Stimulated activated CD8-positive, alpha-beta memory T cell treated with anti-CD3 and anti-CD28 coated beads, Interleukin-2, amount 100 ng/mL, for 1 hour (primary cell): ENCODE data around the gene TATDN3.
"Not testable (repeated sequence)": the region's sequence is repeated elsewhere in the genome, so short reads cannot be mapped to it uniquely, and the experiment has no call there.

Experiments
- DNase-seq, 2 donors: peaks; one replicate each; pipeline ENCODE4 v3.0.0-alpha.2; 2020; ENCODE audit warnings: low read depth in 2 of 2

Gene TATDN3

GRCh38 chr1:212791676-212792395 lies at the start of gene TATDN3, which contains the start of gene NSL1:
Gene TATDN3, plus strand, starts transcription at chr1:212791894. Its CDS starts 28 bp downstream, at chr1:212791922.
Gene NSL1, minus strand, starts transcription at chr1:212791777. Its CDS starts 14 bp downstream, at chr1:212791763.
- peak; percentile 90 to 91 for DNase-seq

GRCh38 chr1:212743901-212744475 lies 47.7 kb upstream of the TATDN3 start:
- no peak for DNase-seq

GRCh38 chr1:212745303-212745702 lies 46.4 kb upstream of the TATDN3 start:
- DNase-seq, result no peak

GRCh38 chr1:212746546-212746945 lies 45.1 kb upstream of the TATDN3 start:
- DNase-seq, result no peak

- no peak for DNase-seq
Observed at GRCh38 chr1:212749821-212750535, 41.7 kb upstream of the TATDN3 start.

- DNase-seq, result no peak
Observed at GRCh38 chr1:212752252-212752933, 39.3 kb upstream of the TATDN3 start.

- DNase-seq, result no peak
Observed at GRCh38 chr1:212752934-212753497, 38.7 kb upstream of the TATDN3 start.

- DNase-seq, result no peak
Observed at GRCh38 chr1:212753749-212754148, 37.9 kb upstream of the TATDN3 start.

- no peak for DNase-seq
Observed at GRCh38 chr1:212754193-212754592, 37.5 kb upstream of the TATDN3 start.

- no peak for DNase-seq
Observed at GRCh38 chr1:212754680-212755079, 37.0 kb upstream of the TATDN3 start.

- no peak for DNase-seq
Observed at GRCh38 chr1:212759683-212760082, 32.0 kb upstream of the TATDN3 start.

GRCh38 chr1:212760126-212760823 lies 31.4 kb upstream of the TATDN3 start:
- peak in 1 of 2 donors; percentile 15 for DNase-seq

- DNase-seq, result no peak
Observed at GRCh38 chr1:212762234-212762633, 29.5 kb upstream of the TATDN3 start.

GRCh38 chr1:212762839-212763238 lies 28.9 kb upstream of the TATDN3 start:
- no peak for DNase-seq

GRCh38 chr1:212764718-212765281 lies 26.9 kb upstream of the TATDN3 start:
- not testable (repeated sequence) for DNase-seq

GRCh38 chr1:212766825-212767224 lies 24.9 kb upstream of the TATDN3 start:
- DNase-seq, result not testable (repeated sequence)

- DNase-seq, result no peak
Observed at GRCh38 chr1:212769459-212770167, 22.1 kb upstream of the TATDN3 start.

GRCh38 chr1:212771341-212771740 lies 20.4 kb upstream of the TATDN3 start:
- DNase-seq, result no peak

- no peak for DNase-seq
Observed at GRCh38 chr1:212773011-212773410, 18.7 kb upstream of the TATDN3 start.

- no peak for DNase-seq
Observed at GRCh38 chr1:212774584-212774983, 17.1 kb upstream of the TATDN3 start.
